CD4-positive, alpha-beta T cell treated with Interleukin-6 for 4 hours (primary cell): Measurements from ENCODE around the gene PAPPA2.

Experiments
- DNase-seq: peaks from one replicate; pipeline ENCODE4 v3.0.0-alpha.2; 2020; ENCODE audit warnings: mixed read lengths

The PAPPA2 gene

GRCh38 chr1:176773038-176773437 lies 310.1 kb downstream of the PAPPA2 start:
- no peak for DNase-seq

- DNase-seq: no peak
These were observed 311.2 kb downstream of the PAPPA2 start for GRCh38 chr1:176774224-176774623.

DNA sequence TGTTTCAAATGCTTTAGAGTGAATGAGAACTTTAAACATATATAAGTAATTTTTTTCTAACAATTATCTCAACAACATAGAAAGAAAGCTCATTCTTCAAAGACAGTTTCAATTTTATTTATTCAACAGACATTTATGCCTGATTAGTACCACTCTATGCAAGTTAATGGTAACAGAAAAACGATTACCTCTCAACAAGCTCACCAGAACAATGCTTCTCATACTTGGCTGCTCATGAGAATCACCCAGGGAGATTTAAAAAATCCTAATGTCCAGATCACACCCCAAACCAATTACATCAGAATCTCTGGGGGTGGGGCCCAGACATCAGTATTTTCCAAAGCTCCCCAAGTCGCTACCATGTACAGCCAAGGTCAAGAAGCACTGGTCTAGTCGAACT lies 312.4 kb downstream of the PAPPA2 start:
- DNase-seq: no peak

GRCh38 chr1:176775996-176776395 lies 313.0 kb downstream of the PAPPA2 start:
- no peak for DNase-seq

- DNase-seq: no peak
These were observed 315.1 kb downstream of the PAPPA2 start for GRCh38 chr1:176778056-176778455.

GRCh38 chr1:176779992-176780328 lies 317.0 kb downstream of the PAPPA2 start:
- DNase-seq: no peak

GRCh38 chr1:176783309-176783708 lies 320.3 kb downstream of the PAPPA2 start:
- no peak for DNase-seq

DNA sequence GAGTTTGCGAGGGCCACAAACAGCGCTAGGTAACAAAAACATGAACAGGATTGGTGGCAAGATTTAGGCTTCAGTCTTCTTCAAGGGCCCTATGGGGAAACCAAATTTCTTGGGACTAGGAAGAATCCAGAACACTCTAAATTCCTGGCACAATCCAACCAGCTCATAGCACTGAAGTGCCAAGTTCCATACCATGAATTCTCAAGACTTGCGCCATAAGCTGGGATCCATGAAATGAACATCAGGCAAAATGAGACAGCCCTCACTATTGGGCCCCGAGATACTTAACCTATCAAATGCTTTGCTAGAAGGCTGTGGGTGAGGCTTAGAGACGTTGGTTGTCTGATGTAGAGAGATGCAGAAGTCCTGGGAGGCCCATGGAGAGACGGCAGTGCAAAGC lies 322.1 kb downstream of the PAPPA2 start:
- DNase-seq: no peak

- DNase-seq: no peak
These were observed 322.8 kb downstream of the PAPPA2 start for GRCh38 chr1:176785791-176786190.

DNA sequence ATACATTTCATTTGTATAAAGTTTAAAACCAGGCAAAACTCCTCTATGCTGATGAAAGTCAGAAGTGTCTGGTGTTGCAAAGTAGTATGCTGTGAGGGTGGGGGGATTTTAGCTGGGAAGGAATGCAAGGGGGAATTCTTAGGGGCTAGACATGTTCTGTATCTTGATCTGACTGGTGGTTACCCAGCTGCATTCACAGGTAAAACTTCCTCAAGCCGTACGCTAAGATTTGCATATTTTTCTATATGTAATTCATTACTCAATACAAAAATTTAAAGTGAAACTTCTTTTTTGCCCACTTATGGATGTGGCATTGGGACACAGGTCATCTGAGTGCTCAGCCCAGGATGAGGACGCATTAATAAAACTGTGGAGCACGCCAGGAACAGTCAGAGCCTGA lies 323.3 kb downstream of the PAPPA2 start:
- no peak for DNase-seq

GRCh38 chr1:176789571-176790090 lies 326.7 kb downstream of the PAPPA2 start:
- no peak for DNase-seq

DNA sequence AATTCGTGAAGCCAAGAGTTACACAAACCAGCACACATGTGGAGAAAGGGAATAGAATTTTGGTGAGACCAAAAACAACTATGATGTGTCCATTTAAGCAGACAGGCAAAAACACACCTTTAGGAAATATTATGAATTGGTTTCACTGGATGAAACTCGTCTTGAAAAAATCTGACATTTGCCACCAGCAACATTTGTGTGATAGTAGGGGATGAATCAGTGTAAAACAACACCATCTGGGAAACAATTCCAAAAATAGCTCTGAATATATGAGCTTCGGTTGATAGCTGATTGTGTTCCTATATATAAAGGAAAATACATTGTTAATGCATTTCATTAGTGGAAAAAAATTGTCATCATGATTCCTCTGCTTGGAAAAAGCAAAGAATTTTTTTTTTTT lies 327.8 kb downstream of the PAPPA2 start:
- DNase-seq: no peak

DNA sequence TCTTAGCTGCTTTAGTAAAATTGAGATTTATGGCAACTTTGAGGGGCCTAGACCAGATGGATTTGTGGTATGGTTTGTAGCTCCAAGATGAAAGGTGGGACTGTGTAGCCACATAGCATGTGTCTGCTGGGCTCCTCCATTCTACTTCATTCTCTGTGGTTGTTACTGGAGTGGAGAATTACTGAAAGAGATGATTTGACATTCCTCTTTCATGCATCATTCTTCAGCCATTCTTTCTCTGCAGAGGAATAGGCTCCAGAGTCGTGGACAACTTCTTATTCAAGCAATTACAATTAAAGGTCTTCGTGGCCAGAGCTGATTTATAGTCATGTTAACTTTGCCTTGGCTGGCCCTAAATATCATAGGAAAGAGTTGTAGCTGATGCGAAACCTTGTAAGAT lies 328.9 kb downstream of the PAPPA2 start:
- DNase-seq: no peak

DNA sequence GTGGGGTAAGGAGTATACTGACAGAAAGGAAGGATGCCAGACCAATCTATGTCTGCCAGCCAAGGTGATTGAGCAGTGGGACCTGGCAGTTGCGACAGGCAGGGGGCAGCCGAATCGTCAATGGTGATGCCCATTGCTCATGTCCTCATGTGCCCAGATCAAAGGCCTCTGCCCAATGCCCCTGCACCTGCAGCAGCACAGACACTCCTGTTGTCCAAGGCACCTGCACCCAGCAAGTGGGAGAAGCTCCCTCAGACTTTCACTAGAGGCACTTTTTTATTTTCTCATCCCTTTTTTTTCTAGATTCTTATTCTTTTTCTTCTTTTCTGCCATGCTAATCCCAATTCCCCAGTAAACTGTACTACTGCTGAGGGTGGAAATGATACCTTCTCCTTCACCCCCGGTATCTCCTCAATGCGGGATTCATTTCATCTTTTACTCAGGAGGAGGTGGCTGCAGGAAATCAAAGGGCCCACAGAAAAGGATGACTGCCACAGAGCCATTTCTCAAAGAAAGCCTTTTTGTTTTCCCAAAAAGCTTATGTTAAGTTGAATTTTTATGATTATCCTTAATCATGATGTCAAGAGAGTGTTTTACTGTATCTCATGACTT lies 332.0 kb downstream of the PAPPA2 start:
- DNase-seq: no peak

DNA sequence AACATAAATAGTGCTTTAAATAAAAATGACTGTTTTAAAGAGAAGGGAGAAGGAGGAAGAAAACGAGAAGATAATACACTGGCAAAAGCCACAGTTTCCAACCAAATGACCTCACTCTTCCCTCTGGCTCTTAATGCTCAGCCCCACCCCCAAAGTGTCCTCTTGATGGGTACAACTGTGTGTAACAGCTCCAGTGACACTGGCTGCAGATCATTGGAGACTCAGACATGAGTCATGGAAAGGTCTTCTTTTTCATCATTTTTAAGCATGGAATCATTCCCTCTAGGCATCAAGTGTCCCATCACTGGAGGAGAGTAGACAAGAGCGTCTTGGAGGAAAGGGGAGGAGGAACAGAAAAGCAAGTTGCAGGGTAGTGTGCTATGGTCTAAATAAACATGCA lies 333.0 kb downstream of the PAPPA2 start:
- DNase-seq: no peak

GRCh38 chr1:176796583-176796982 lies 333.6 kb downstream of the PAPPA2 start:
- DNase-seq: no peak

- DNase-seq: no peak
These were observed 336.4 kb downstream of the PAPPA2 start for GRCh38 chr1:176799327-176799726.

- no peak for DNase-seq
These were observed 338.1 kb downstream of the PAPPA2 start for GRCh38 chr1:176800978-176801513.

DNA sequence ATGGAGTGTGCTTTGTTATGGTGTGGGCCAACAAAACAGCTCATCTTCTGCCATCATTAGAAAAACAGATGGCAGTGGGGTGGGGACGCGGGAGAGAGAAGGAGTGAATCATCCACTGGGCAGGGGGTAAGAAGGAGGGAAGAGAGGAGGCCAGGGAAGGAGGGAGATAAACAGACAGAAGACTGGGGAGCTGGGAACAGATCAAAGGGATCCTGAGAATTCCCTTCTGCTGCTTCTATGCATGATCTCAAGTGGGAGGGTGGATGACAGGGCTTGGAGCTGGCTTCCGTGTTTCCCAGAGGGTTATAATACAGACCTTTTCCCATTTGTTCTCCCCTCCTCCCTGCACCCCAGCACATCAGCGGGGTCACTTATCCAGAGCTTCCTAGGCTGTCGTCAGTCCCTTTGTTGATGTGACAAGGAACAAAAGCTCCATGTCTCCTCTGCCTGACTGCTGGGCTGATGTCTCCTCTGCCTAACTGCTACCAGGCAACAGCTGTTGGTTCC lies 338.6 kb downstream of the PAPPA2 start:
- no peak for DNase-seq

DNA sequence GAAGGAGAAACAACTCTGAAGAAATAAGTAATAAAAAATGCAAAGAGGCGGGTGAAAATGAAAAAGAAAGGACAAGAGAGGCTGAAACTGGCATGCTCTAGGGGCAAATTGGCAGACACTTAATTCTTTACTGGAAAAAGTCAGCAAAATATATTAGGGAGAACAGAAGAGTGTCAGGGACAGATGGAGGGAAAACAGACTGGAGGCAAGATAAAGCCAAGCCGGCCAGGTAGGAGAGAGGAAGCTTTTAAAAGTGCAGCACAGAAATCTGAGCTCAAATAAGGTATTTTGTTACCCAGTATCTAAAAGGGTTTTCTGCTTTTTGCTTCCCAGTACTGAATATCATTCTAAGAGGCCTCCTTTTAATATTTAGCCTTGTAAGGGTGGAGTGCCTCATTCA lies 339.3 kb downstream of the PAPPA2 start:
- no peak for DNase-seq

GRCh38 chr1:176803042-176803441 lies 340.1 kb downstream of the PAPPA2 start:
- no peak for DNase-seq

GRCh38 chr1:176803596-176803995 lies 340.6 kb downstream of the PAPPA2 start:
- DNase-seq: no peak

GRCh38 chr1:176809292-176809691 lies 346.3 kb downstream of the PAPPA2 start:
- DNase-seq: no peak

DNA sequence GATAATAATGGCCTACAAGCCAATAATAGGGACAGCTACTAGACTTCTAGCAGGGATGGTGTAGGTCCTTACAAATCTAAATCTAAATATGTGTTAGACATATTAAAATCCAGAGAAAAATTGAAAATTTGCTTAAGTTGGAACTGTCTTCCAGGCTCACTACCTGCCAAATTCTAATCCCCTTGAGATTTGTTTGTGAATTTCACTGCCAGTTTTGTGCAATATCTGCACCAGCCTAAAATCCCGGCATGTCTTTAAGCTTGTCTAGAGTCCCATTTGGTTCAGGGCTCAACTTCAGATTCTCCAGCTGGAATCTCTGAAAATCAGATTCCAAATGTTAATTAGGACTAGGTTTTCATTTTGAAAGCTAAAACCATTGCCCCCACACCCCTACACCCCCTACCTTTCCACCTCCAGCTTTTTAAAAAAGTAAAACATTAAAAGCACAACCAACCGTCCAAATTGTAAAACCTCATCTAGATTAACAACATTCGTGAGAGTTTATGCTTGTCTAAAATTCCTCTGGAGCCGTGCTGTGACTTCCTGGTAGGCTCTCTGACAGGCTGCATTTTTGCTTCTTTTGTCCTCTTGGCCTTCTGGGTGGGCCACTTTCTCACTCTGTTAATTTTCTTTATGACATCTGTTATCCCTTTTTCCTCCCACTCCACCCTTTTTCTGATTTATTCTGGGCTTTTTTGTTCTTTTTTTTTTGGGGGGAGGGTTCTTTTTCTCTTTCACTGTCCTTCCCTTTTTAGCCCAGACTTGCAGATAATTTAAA lies 348.7 kb downstream of the PAPPA2 start:
- DNase-seq: no peak
